Trophoblast cell (in vitro differentiated cells and primary cell): ENCODE data around the gene ENPP7.
"Not testable (repeated sequence)": the region's sequence is repeated elsewhere in the genome, so short reads cannot be mapped to it uniquely, and the experiment has no call there.

Experiments used
- DNase-seq, 2 donors: peaks; one replicate each; pipeline ENCODE4 v3.0.0-alpha.2; 2016
- H2AFZ ChIP-seq: 2 replicates; pipeline ENCODE4 v1.6.1; 2013; ENCODE audit warnings: low read length, moderate library complexity, mild to moderate bottlenecking; ENCODE audit not compliant: insufficient read depth, poor library complexity
- H2AK5ac ChIP-seq: 2 replicates; pipeline ENCODE4 v1.6.1; 2013; ENCODE audit warnings: mild to moderate bottlenecking, low read length
- H2BK120ac ChIP-seq: 2 replicates; pipeline ENCODE4 v1.6.1; 2013; ENCODE audit warnings: low read length, mild to moderate bottlenecking, moderate library complexity; ENCODE audit not compliant: insufficient read depth, poor library complexity
- H2BK12ac ChIP-seq: 2 replicates; pipeline ENCODE4 v1.6.1; 2013; ENCODE audit warnings: mild to moderate bottlenecking, low read length, moderate library complexity
- H2BK5ac ChIP-seq: 2 replicates; pipeline ENCODE4 v1.6.1; 2013; ENCODE audit warnings: low read length, low read depth, moderate library complexity, mild to moderate bottlenecking; ENCODE audit not compliant: poor library complexity
- H3K14ac ChIP-seq: 2 replicates; pipeline ENCODE4 v1.6.1; 2013; ENCODE audit warnings: mild to moderate bottlenecking, low read length
- H3K18ac ChIP-seq: 2 replicates; pipeline ENCODE4 v1.6.1; 2013; ENCODE audit warnings: mild to moderate bottlenecking, low read length
- H3K23ac ChIP-seq: 2 replicates; pipeline ENCODE4 v1.6.1; 2013; ENCODE audit warnings: low read length
- H3K27ac ChIP-seq: 2 replicates; pipeline ENCODE4 v1.5.1; 2013; ENCODE audit warnings: low read depth, mild to moderate bottlenecking, inconsistent platforms, low read length, moderate library complexity
- H3K27me3 ChIP-seq: 2 replicates; pipeline ENCODE4 v1.6.1; 2013; ENCODE audit warnings: inconsistent platforms, mild to moderate bottlenecking, low read length, moderate library complexity; ENCODE audit not compliant: insufficient read depth
- H3K36me3 ChIP-seq, 2 experiments: 1 replicate in 1 of 2; 2 replicates in 1 of 2; pipeline ENCODE4 v1.6.1; 2013; ENCODE audit warnings: low read length in 2 of 2, mild to moderate bottlenecking in 2 of 2, moderate library complexity in 1 of 2; ENCODE audit not compliant: insufficient read depth in 2 of 2, control insufficient read depth in 1 of 2
- H3K4ac ChIP-seq: 2 replicates; pipeline ENCODE4 v1.6.1; 2013; ENCODE audit warnings: low read depth, mild to moderate bottlenecking, low read length, moderate library complexity
- H3K4me1 ChIP-seq, 2 experiments: 1 replicate in 1 of 2; 2 replicates in 1 of 2; pipeline ENCODE4 v1.6.1; 2013; ENCODE audit warnings: low read length in 2 of 2, mild to moderate bottlenecking in 2 of 2, moderate library complexity in 1 of 2; ENCODE audit not compliant: insufficient read depth in 2 of 2, control insufficient read depth in 1 of 2
- H3K4me2 ChIP-seq: 2 replicates; pipeline ENCODE4 v1.6.1; 2013; ENCODE audit warnings: inconsistent platforms, mild to moderate bottlenecking, low read length, moderate library complexity
- H3K4me3 ChIP-seq: 2 replicates; pipeline ENCODE4 v1.5.1; 2013; ENCODE audit warnings: mild to moderate bottlenecking, low read depth, low read length, inconsistent platforms
- H3K79me1 ChIP-seq: one replicate; pipeline ENCODE4 v1.6.1; 2013; ENCODE audit warnings: low read length
- H3K79me2 ChIP-seq: 2 replicates; pipeline ENCODE4 v1.6.1; 2013; ENCODE audit warnings: low read length, mild to moderate bottlenecking; ENCODE audit not compliant: control insufficient read depth, insufficient read depth, poor library complexity
- H3K9ac ChIP-seq: 2 replicates; pipeline ENCODE4 v1.6.1; 2013; ENCODE audit warnings: mild to moderate bottlenecking, low read length
- H3K9me3 ChIP-seq: 2 replicates; pipeline ENCODE4 v1.6.1; 2013; ENCODE audit warnings: low read depth, mild to moderate bottlenecking, control low read depth, inconsistent platforms, low read length; ENCODE audit not compliant: insufficient read depth
- H4K12ac ChIP-seq: 2 replicates; pipeline ENCODE4 v1.6.1; 2013; ENCODE audit warnings: low read depth, mild to moderate bottlenecking, low read length, moderate library complexity
- H4K8ac ChIP-seq: 2 replicates; pipeline ENCODE4 v1.6.1; 2013; ENCODE audit warnings: low read depth, mild to moderate bottlenecking, low read length, moderate library complexity
- H4K91ac ChIP-seq: one replicate; pipeline ENCODE4 v1.6.1; 2013; ENCODE audit warnings: low read depth, mild to moderate bottlenecking, low read length, moderate library complexity
- WGBS: extraction: QIAGEN DNeasy Blood & Tissue Kit; methylation state at CpG from one replicate; pipeline ENCODE4 v1.1.7; 2013; ENCODE audit warnings: missing lambda C conversion rate; ENCODE audit not compliant: insufficient read length, insufficient coverage; ENCODE audit errors: extremely low coverage; 5-methylcytosine and 5-hydroxymethylcytosine counted together

The ENPP7 gene

DNA sequence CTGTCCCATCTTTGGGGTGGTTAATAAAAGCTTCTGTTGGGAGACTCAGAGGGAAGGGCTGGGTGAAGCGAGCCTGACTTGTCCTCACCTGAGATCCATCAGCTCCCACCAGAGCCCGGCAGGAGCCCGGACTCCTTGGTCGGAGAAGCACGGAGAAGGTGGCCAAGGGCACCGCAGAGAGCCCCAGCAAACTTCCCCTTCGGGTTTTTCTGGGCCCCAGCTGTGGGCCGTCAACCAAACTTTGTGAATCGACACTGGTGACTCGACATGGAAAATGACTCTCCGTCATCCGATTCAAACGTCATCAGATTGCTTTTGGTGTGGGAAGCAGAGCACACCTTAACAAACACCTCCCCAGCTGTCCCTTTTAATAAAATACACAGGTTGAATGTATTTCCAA lies 21.4 kb downstream of the ENPP7 start:
- Histone ChIP-seq H3K79me2 (no peaks in the 10 kb centered on the region), H3K9me3 (peaks cover 5% of the 10 kb centered on the region), H3K9ac (no peak overlapping the region), H3K27ac (no peak overlapping the region), H4K91ac (no peak overlapping the region), H2BK120ac (no peak overlapping the region), H3K23ac (no peak overlapping the region), H2BK12ac (no peak overlapping the region), H3K14ac (no peak overlapping the region), H3K4me2 (no peak overlapping the region), H3K79me1 (no peaks in the 10 kb centered on the region), H3K4me3 (no peak overlapping the region), H3K27me3 (peaks cover 19% of the 10 kb centered on the region), H4K8ac (no peak overlapping the region), H2AFZ (no peak overlapping the region), H2BK5ac (no peak overlapping the region), H3K18ac (no peak overlapping the region), H3K36me3 (no peaks in the 10 kb centered on the region), H2AK5ac (no peak overlapping the region), H3K4me1 (no peaks in the 10 kb centered on the region), H3K4ac (no peak overlapping the region), H4K12ac (no peak overlapping the region)
- no peak for DNase-seq
- WGBS, result no CpG with 5 or more reads among the region's 13 CpGs

DNA sequence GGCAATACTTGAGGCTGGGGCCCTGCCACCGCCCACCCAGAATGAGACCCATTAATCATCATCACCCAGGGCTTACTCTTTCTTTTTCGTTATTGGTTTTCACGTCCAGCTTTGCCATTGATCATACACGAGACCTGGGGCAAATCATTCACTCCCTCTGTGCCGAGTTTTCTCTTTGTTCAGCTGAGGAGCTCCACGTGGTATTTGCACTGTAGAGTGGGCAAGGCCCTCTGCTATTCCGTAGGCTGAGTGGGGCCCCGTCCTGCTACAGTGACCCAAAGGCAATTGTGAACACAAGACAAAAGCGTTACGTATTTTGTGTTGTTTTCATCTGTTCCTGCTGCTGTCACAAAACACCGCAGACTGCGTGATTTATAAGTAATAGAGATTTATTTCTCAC lies 23.6 kb downstream of the ENPP7 start:
- Histone ChIP-seq H4K8ac (no peak overlapping the region), H3K9ac (no peak overlapping the region), H3K9me3 (no peaks in the 10 kb centered on the region), H3K36me3 (no peaks in the 10 kb centered on the region), H3K18ac (no peak overlapping the region), H4K91ac (no peak overlapping the region), H2BK12ac (no peak overlapping the region), H3K27me3 (peaks cover 3% of the 10 kb centered on the region), H3K27ac (no peak overlapping the region), H3K4me2 (no peak overlapping the region), H3K23ac (no peak overlapping the region), H2AFZ (no peak overlapping the region), H2AK5ac (no peak overlapping the region), H2BK120ac (no peak overlapping the region), H2BK5ac (no peak overlapping the region), H3K79me2 (no peaks in the 10 kb centered on the region), H3K14ac (no peak overlapping the region), H3K4me1 (no peaks in the 10 kb centered on the region), H4K12ac (no peak overlapping the region), H3K4ac (no peak overlapping the region), H3K79me1 (no peaks in the 10 kb centered on the region), H3K4me3 (no peak overlapping the region)
- DNase-seq, result no peak
- WGBS, result no CpG with 5 or more reads among the region's 12 CpGs

- H3K79me1 ChIP-seq, H4K12ac ChIP-seq, H3K4me1 ChIP-seq, H2AK5ac ChIP-seq, H3K36me3 ChIP-seq, H3K27me3 ChIP-seq, DNase-seq, H3K14ac ChIP-seq, H2BK5ac ChIP-seq, H3K18ac ChIP-seq, H4K8ac ChIP-seq, H3K9me3 ChIP-seq, H2BK12ac ChIP-seq, H3K23ac ChIP-seq, H2BK120ac ChIP-seq, H3K4me2 ChIP-seq, H3K79me2 ChIP-seq, H2AFZ ChIP-seq, H3K27ac ChIP-seq, H4K91ac ChIP-seq, H3K4ac ChIP-seq, H3K4me3 ChIP-seq, H3K9ac ChIP-seq: not testable (repeated sequence)
- no CpG with 5 or more reads among the region's 9 CpGs for WGBS
These were observed 24.2 kb downstream of the ENPP7 start for GRCh38 chr17:79754903-79755302.

- Histone ChIP-seq H2BK120ac (no peak overlapping the region), H3K14ac (no peak overlapping the region), H3K27me3 (no peaks in the 10 kb centered on the region), H2BK5ac (no peak overlapping the region), H2AFZ (no peak overlapping the region), H3K27ac (no peak overlapping the region), H3K9ac (no peak overlapping the region), H4K12ac (no peak overlapping the region), H2BK12ac (no peak overlapping the region), H3K79me2 (no peaks in the 10 kb centered on the region), H2AK5ac (no peak overlapping the region), H4K8ac (no peak overlapping the region), H3K18ac (no peak overlapping the region), H3K79me1 (no peaks in the 10 kb centered on the region), H3K9me3 (no peaks in the 10 kb centered on the region), H3K36me3 (no peaks in the 10 kb centered on the region), H4K91ac (no peak overlapping the region), H3K4me2 (no peak overlapping the region), H3K4ac (no peak overlapping the region), H3K4me3 (no peak overlapping the region), H3K23ac (no peak overlapping the region), H3K4me1 (no peaks in the 10 kb centered on the region)
- no peak for DNase-seq
- WGBS, result no CpG with 5 or more reads among the region's 14 CpGs
These were observed 24.8 kb downstream of the ENPP7 start for GRCh38 chr17:79755591-79755990.
